Stimulated activated naive CD8-positive, alpha-beta T cell treated with anti-CD3 and anti-CD28 coated beads, Interleukin-15, Interleukin-2, amounts not matched to agents 100 U/mL and 50 U/mL, for 24 hours (primary cell): ENCODE results near the gene ISOC2.
"Not testable (repeated sequence)": the region's sequence is repeated elsewhere in the genome, so short reads cannot be mapped to it uniquely, and the experiment has no call there.

Experiments
- ATAC-seq: fragments of 150-1000 bp; cut with Tn5 transposase; one replicate; pipeline ENCODE4 v1.10.0; 2021
- DNase-seq: peaks from one replicate; pipeline ENCODE4 v3.0.0; 2021

Gene ISOC2

DNA sequence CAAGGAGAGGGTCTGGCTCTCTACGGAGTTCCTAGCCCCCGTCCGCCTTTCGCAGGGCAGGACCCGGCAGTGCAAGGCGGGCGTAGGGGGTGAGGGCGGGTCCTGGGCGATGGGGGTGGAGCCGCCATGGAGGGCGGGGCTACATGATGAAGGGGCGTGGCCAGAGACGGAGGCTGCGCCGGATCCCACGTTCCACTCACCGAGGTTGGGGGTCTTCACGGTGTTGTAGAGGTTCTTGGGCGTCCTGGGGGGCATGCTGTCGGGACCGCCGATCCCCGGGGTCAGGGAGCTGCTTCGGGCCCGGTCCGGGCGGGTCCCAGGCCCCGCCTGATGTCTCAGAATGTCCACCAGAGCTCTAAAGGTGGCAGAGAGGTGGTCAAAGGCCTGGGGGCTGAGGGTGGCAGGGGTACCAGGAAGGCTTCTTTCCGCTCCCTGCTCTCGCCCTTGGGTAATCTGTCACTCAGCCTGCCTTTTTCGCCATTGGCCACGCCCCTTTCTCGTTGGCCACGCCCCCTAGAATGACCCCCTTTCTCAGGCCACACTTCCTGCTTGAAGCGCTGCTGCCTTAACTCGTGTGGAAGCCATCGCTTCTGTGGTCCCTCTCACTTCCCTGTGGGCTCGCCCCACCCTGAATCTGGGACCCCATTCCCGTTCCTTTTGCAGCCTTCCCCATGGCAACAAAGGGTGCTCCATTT, 20.9 kb downstream of the ISOC2 start:
- peak; percentile 47 for DNase-seq

GRCh38 chr19:55439052-55439451, 22.4 kb downstream of the ISOC2 start:
- DNase-seq (no peak), ATAC-seq (no peak)

More for the DNA sequence above, 20.9 kb downstream of the ISOC2 start:
- no peak for ATAC-seq

DNA sequence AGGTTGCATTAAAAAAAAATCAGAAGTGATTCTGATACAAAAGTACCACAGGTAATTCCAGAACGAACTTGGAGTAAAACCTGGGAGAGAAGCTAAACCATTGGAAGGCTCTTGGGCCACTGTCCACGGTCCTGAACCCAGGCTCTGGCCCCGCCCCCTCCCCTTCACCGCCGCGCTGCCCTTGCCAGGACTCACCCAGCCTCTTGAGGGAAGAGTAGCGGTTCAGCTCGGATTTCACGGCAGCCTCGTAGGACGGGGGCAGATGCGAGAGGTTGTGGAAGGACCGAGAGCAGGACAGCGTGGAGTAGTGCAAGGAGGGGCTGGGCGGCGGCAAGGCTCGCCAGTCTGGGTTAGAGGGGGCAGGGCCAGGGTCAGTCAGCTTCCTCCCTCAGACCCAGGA, 24.0 kb downstream of the ISOC2 start:
- DNase-seq, result peak; percentile 45
- ATAC-seq, result peak; percentile 14

GRCh38 chr19:55436847-55437246, 24.6 kb downstream of the ISOC2 start:
- ATAC-seq (no peak), DNase-seq (no peak)

DNA sequence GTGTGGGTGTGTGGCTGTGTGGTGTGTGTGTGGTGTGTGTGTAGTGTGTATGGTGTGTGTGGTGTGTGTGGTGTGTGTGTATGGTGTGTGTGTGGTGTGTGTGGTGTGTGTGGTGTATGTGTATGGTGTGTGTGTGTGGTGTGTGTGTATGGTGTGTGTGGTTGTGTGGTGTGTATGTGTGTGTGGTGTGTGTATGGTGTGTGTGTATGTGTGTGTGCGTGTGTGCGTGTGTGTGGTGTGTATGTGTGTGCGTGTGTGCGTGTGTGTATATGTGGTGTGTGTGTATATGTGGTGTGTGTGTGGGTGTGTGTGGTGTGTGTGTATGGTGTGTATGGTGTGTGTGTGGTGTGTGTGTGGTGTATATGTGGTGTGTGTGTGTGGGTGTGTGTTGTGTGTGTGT, 26.4 kb downstream of the ISOC2 start:
- no peak for DNase-seq
- ATAC-seq, result no peak

- no peak for ATAC-seq
- DNase-seq, result no peak
Measured at GRCh38 chr19:55434356-55434919, 27.0 kb downstream of the ISOC2 start.

DNA sequence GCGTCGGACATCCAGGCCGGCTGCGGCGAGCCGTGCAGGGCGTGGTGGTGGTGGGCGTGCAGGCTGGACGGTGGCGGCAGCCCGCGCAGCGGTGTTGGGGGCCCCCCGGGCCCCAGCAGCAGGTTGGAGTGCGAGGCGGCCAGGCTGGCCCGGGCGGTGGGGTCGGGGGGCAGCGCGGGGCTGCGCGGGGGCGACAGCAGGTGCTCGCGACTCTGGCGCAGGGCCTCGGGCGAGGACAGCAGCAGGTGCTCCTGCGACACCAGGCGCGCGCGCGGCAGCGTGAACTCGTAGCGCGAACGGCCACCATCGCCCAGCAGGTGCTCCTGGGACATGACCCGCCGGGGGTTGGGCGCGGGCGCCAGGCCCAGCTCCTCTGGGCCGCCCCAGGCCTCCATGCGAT, 28.1 kb downstream of the ISOC2 start:
- no peak for DNase-seq
- no peak for ATAC-seq

DNA sequence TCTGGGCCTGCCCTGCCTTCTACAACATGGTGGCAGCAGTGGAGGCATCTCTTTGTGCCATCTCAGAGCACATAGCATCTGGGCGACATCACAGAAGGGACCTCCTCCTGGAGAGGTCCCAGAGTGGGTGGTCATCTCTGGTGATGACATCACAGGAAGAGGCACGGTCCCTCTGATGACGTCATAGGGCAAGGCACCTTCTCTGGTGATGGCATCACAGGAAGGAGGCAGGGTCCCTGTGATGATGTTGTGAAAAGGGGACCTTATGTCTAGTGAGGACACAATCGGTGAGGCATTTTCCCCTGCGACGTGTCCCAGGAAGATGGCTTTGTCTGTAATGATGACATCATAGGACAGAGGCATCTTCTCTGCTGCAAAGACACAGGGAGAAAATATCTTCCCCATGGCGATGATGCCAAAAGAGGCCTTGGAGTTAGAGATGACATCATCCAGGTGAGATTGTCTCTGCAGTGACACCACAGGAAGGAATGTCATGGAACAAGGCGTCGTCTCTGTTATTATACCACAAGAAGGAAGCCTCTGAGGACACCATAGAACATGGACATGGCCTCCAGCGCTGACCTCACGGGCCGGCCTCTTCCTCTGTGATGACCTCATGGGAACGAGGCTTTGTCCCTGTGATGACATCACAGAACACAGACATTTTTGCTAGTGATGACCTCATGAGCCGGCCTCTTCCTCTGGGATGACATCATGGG, 29.0 kb downstream of the ISOC2 start:
- ATAC-seq, result peak; percentile 14
- no peak for DNase-seq

- ATAC-seq, result no peak
- no peak for DNase-seq
Measured at GRCh38 chr19:55431183-55431582, 30.3 kb downstream of the ISOC2 start.

DNA sequence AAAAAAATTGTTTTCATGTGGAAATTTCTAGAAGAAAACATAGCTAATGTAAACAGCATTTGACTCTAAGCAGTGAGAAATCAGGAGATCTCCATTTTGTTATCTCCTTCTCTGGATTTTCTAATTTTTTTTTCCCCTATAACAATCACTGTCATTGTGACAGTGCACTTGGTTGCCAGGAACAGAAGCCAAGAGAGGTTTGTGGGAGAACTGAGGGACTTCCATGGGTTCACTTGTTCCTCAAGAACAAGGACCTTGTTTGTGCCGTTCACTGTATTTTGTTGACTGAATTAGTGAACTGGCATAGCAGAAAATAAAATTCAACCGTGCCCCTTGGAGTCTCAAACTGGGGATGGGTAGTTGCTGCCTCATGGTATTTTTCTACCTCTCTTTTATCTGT, 35.4 kb downstream of the ISOC2 start:
- ATAC-seq, result no peak

DNA sequence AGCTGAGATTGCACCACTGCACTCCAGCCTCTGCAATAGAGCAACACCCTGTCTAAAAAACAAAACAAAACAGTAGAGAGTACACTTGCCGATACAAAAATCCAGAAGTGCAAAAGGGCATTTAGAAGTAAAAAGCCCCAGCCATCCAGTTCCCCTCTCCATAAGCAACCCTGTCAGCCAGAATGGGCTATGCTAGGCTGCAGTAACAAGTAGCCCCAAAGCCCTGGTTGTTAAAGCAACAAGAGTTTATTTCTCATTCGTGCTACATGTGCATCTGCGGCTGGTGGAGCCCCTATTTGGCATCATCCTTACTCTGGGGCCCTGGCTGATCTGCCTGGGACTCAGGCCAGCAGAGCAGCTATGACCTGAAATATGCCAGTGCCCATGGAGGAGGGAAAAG, 36.9 kb downstream of the ISOC2 start:
- no peak for ATAC-seq
- DNase-seq, result no peak

More for the DNA sequence above, 35.4 kb downstream of the ISOC2 start:
- DNase-seq, result no peak

- DNase-seq (no peak), ATAC-seq (no peak)
Measured at GRCh38 chr19:55423225-55424005, 38.0 kb downstream of the ISOC2 start.

GRCh38 chr19:55421281-55421680, 40.2 kb downstream of the ISOC2 start:
- ATAC-seq, DNase-seq: not testable (repeated sequence)

- DNase-seq, result no peak
- ATAC-seq, result no peak
Measured at GRCh38 chr19:55419624-55420236, 41.7 kb downstream of the ISOC2 start.

GRCh38 chr19:55419103-55419502, 42.3 kb downstream of the ISOC2 start:
- DNase-seq (no peak), ATAC-seq (no peak)

GRCh38 chr19:55418185-55418584, 43.3 kb downstream of the ISOC2 start:
- ATAC-seq (peak; percentile 65), DNase-seq (peak; percentile 58)

GRCh38 chr19:55410168-55410567, 51.3 kb downstream of the ISOC2 start:
- no peak for ATAC-seq
- no peak for DNase-seq

- not testable (repeated sequence) for ATAC-seq
Measured at GRCh38 chr19:55409179-55409578, 52.3 kb downstream of the ISOC2 start.

DNA sequence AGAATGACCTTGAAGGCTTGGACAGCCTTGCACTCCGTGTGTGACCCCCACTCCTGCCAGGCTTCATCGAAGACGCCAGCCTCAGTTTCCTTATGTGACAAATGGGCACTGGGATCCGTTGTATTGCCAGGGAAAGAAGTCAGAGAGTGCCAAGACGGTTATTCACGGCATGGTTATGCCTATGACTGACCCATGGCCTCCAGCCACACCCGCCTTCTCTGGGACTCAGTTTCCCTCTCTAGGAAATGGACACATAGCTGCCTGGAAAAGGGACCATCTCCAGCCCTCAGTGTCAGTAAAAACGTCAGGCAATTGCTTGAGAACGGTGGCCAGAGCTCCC, 52.9 kb downstream of the ISOC2 start:
- no peak for DNase-seq
- ATAC-seq, result no peak

More at GRCh38 chr19:55409179-55409578, 52.3 kb downstream of the ISOC2 start:
- DNase-seq, result not testable (repeated sequence)

DNA sequence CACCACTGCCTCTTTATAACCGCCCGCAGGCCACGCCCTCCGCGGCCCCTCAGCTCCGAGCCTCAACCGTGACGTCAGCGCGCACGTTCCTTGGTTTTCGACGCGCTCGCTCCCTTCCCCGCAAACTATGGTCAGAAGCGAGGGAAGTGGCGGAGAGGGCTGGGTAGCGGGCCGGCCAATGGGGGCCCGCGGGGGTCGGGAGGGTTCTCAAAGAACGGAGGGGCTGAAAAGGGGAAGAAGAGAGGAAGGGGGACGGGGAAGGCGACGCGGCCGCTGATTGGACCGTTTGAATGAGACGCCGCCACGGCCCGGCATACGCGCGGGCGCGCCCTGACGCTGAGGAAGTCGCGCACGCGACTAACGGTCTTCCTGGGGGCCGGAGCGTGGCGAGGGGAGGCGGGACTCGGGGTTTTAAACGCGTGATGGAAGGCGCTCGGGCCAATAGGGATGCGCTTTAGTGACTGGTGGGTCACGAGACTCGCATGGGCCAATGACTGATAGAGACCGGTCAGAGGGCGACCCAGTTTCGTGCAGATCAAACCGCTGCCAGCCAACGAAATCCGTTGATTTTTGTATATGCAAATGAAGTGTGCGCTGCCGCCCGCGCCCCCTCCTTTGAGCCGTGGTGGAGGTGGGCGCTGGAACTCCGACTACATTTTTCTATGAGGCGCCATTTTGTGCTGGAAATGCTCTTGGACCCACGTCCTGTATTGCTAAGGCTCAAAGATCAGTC, 53.5 kb downstream of the ISOC2 start:
- DNase-seq, result peak; percentile 95
- peak; percentile 96 for ATAC-seq

GRCh38 chr19:55407550-55407799, 54.0 kb downstream of the ISOC2 start, which contains the start of gene UBE2S:
UBE2S (minus strand) TSS chr19:55407788; CDS start chr19:55407589, 199 bp downstream.
- ATAC-seq, DNase-seq: not testable (repeated sequence)
